Keratinocyte (primary cell): Measurements from ENCODE around the gene FAF1. TPM values are rescaled to one million over a fixed set of nuclear protein-coding genes. Genes with fewer than 3 reads are reported as not detected.

Experiments used
- DNase-seq: peaks from one replicate; pipeline ENCODE4 v3.0.0-alpha.2; 2011; ENCODE audit warnings: low read depth, missing footprints, low spot score
- FAIRE-seq: peaks from 2 replicates; lab custom pipeline; 2011; peaks lifted over from hg19 to GRCh38; lab: Jason Lieb, UNC
- H2AFZ ChIP-seq: 2 replicates; pipeline ENCODE4 v1.6.0; 2012; ENCODE audit warnings: low read length, control low read depth, inconsistent platforms; ENCODE audit not compliant: control insufficient read depth
- H3K27ac ChIP-seq: 2 replicates; pipeline ENCODE4 v1.5.1; 2011; ENCODE audit warnings: low read length; ENCODE audit not compliant: control insufficient read depth, insufficient read depth
- H3K27me3 ChIP-seq: 3 replicates; pipeline ENCODE4 v1.6.0; 2011; ENCODE audit warnings: low read length; ENCODE audit not compliant: control insufficient read depth, insufficient read depth; ENCODE audit errors: extremely low read depth
- H3K36me3 ChIP-seq, 2 experiments: 2 replicates in 1 of 2; 3 replicates in 1 of 2; pipeline ENCODE4 v1.5.1; 2011; ENCODE audit warnings: low read length in 2 of 2, mild to moderate bottlenecking in 1 of 2; ENCODE audit not compliant: control insufficient read depth in 2 of 2, insufficient read depth in 2 of 2; ENCODE audit errors: extremely low read depth in 1 of 2
- H3K4me1 ChIP-seq: 3 replicates; pipeline ENCODE4 v1.5.1; 2011; ENCODE audit warnings: low read length; ENCODE audit not compliant: control insufficient read depth, insufficient read depth; ENCODE audit errors: extremely low read depth
- H3K4me2 ChIP-seq: 3 replicates; pipeline ENCODE4 v1.6.0; 2011; ENCODE audit warnings: low read depth, low read length; ENCODE audit not compliant: control insufficient read depth, insufficient read depth; ENCODE audit errors: extremely low read depth
- H3K4me3 ChIP-seq, 3 experiments: fragments of 200-600 bp in 1 of 3; sonication (generic) in 1 of 3; 2 replicates in 2 of 3; 3 replicates in 1 of 3; pipeline ENCODE4 v1.5.1; 2011 to 2016; ENCODE audit warnings: low read length in 3 of 3, mild to moderate bottlenecking in 3 of 3, control low read depth in 2 of 3, inconsistent platforms in 1 of 3, low read depth in 1 of 3, mixed read lengths in 1 of 3, mixed run types in 1 of 3, moderate library complexity in 1 of 3; ENCODE audit not compliant: control insufficient read depth in 2 of 3, insufficient read depth in 2 of 3; ENCODE audit errors: extremely low read depth in 1 of 3
- H3K79me2 ChIP-seq: 2 replicates; pipeline ENCODE4 v1.6.0; 2012; ENCODE audit warnings: low read length; ENCODE audit not compliant: control insufficient read depth, insufficient read depth
- H3K9ac ChIP-seq: 3 replicates; pipeline ENCODE4 v1.6.0; 2011; ENCODE audit warnings: low read length; ENCODE audit not compliant: control insufficient read depth, insufficient read depth; ENCODE audit errors: extremely low read depth
- H3K9me1 ChIP-seq: 3 replicates; pipeline ENCODE4 v1.6.0; 2011; ENCODE audit warnings: low read length; ENCODE audit not compliant: control insufficient read depth, insufficient read depth; ENCODE audit errors: extremely low read depth
- H3K9me3 ChIP-seq: 2 replicates; pipeline ENCODE4 v1.5.1; 2012; ENCODE audit warnings: low read depth, low read length; ENCODE audit not compliant: control insufficient read depth
- H4K20me1 ChIP-seq: 3 replicates; pipeline ENCODE4 v1.6.0; 2011; ENCODE audit warnings: low read length; ENCODE audit not compliant: control insufficient read depth, insufficient read depth; ENCODE audit errors: extremely low read depth
- CTCF ChIP-seq, 3 experiments: IDR thresholded peaks in 1 of 3; conservative IDR thresholded peaks in 1 of 3; optimal IDR thresholded peaks in 1 of 3; 2 replicates in 2 of 3; 3 replicates in 1 of 3; pipeline versions ENCODE3 to v1.5.1; 2011; ENCODE audit warnings: low read length in 3 of 3, mild to moderate bottlenecking in 3 of 3, moderate library complexity in 2 of 3, control low read depth in 1 of 3, inconsistent platforms in 1 of 3; ENCODE audit not compliant: insufficient read depth in 2 of 3; ENCODE audit errors: extremely low read depth in 1 of 3
- EZH2 ChIP-seq: IDR thresholded peaks from one replicate; pipeline ENCODE4 v1.6.1; 2012; ENCODE audit warnings: inconsistent platforms, mild to moderate bottlenecking, low read length, moderate library complexity
- dilution Hi-C: fragments of 300-500 bp; cut with MboI; formaldehyde crosslinking; loops from one replicate; pipeline ENCODE4 v1.7.0; 2020; ENCODE audit warnings: low sequenced_read_pairs; ENCODE audit not compliant: extremely low pct_ligation_motif_present
- polyA plus RNA-seq, 5 experiments: library from polyadenylated mRNA; depleted of rRNA in 3 of 5; stranded (reverse) in 3 of 5; stranded (forward) in 1 of 5; unstranded in 1 of 5; fragments of >200 nt; gene quantifications; 1 replicate in 1 of 5; 2 replicates in 3 of 5; 3 replicates in 1 of 5; pipeline versions ENCODE4 v1.2.1 to v1.2.3, GENCODE V29; 2011 to 2012; ENCODE audit warnings: missing spikeins in 2 of 5, low read depth in 1 of 5, low replicate concordance in 1 of 5

Gene FAF1
- polyA plus RNA-seq, 1 donor (not counting 4 experiments of a cell fraction or from before 2014, with no cell fraction given), result 33.1 TPM

GRCh38 chr1:50921029-50921428, 39.0 kb downstream of the FAF1 start:
- DNase-seq, result no peak
- no peaks in the 10 kb centered on the region for H3K4me1 ChIP-seq
- no peaks in the 10 kb centered on the region for H4K20me1 ChIP-seq
- H3K79me2 ChIP-seq, result peaks cover 70% of the 10 kb centered on the region
- no peaks in the 10 kb centered on the region for H3K27me3 ChIP-seq
- H3K27ac ChIP-seq, result no peak overlapping the region
- H3K9me3 ChIP-seq, result no peaks in the 10 kb centered on the region
- H3K4me3 ChIP-seq, result no peak overlapping the region
- H3K9me1 ChIP-seq, result no peaks in the 10 kb centered on the region
- no peaks in the 10 kb centered on the region for H3K36me3 ChIP-seq
- no peak for FAIRE-seq
- dilution Hi-C loops, result no loop called here
- H2AFZ ChIP-seq, result no peak overlapping the region
- no peak for TF ChIP-seq CTCF (optimal IDR thresholded peaks at IDR 0.05 in 1 of 3, IDR thresholded peaks at IDR 0.05 in 1 of 3, conservative IDR thresholded peaks at IDR 0.05 in 1 of 3; ENCODE audit: extremely low read depth in 1 of 3, insufficient read depth in 2 of 3, low read length in 3 of 3)
- no peak for TF ChIP-seq EZH2
- H3K9ac ChIP-seq, result no peak overlapping the region
- H3K4me2 ChIP-seq, result no peak overlapping the region

GRCh38 chr1:50920409-50920808, 39.7 kb downstream of the FAF1 start:
- DNase-seq (no peak), FAIRE-seq (no peak)
- Histone ChIP-seq H3K36me3 (no peaks in the 10 kb centered on the region), H3K4me3 (no peak overlapping the region), H3K4me2 (no peak overlapping the region), H3K9me1 (no peaks in the 10 kb centered on the region), H3K27me3 (no peaks in the 10 kb centered on the region), H3K9me3 (no peaks in the 10 kb centered on the region), H3K27ac (no peak overlapping the region), H2AFZ (no peak overlapping the region), H3K9ac (no peak overlapping the region), H3K79me2 (peaks cover 66% of the 10 kb centered on the region), H4K20me1 (no peaks in the 10 kb centered on the region), H3K4me1 (no peaks in the 10 kb centered on the region)
- TF ChIP-seq CTCF (optimal IDR thresholded peaks at IDR 0.05 in 1 of 3, IDR thresholded peaks at IDR 0.05 in 1 of 3, conservative IDR thresholded peaks at IDR 0.05 in 1 of 3; ENCODE audit: extremely low read depth in 1 of 3, insufficient read depth in 2 of 3, low read length in 3 of 3) (no peak), EZH2 (no peak)
- dilution Hi-C loops, result no loop called here
